Measurements from ENCODE around the gene CTNNA2.

Gene CTNNA2

DNA sequence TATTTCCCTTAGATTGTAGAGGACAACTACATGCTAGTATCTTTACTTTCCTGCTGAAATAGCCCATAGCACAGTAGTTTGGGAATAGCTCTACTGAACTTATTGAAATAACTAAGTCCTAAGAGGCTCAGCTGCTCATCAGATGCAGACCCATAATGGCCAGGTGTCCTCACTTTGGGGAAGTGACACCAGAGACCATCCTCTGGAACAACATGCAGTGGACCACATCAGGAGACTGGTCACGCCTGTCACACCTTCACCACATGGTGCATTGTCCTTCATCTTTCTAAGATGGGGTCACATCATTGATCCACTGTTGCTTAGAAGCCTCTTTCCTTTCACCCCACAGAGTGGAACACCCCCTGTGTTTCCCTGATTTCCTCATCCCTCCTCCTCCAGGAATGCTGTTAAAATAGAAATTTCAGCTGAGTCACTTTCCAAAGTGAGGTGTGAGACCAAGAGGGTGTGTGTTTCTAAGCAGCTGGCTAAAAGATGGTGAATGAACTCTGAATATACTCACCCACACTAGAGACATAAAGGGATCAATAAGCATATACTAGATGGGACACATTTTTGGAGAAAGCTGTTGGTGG, 1006.9 kb downstream of the CTNNA2 start:
- no peak for DNase-seq

GRCh38 chr2:80525152-80525551, 1012.3 kb downstream of the CTNNA2 start:
- no peak for DNase-seq

GRCh38 chr2:80527119-80527518, 1014.3 kb downstream of the CTNNA2 start:
- no peak for DNase-seq

DNA sequence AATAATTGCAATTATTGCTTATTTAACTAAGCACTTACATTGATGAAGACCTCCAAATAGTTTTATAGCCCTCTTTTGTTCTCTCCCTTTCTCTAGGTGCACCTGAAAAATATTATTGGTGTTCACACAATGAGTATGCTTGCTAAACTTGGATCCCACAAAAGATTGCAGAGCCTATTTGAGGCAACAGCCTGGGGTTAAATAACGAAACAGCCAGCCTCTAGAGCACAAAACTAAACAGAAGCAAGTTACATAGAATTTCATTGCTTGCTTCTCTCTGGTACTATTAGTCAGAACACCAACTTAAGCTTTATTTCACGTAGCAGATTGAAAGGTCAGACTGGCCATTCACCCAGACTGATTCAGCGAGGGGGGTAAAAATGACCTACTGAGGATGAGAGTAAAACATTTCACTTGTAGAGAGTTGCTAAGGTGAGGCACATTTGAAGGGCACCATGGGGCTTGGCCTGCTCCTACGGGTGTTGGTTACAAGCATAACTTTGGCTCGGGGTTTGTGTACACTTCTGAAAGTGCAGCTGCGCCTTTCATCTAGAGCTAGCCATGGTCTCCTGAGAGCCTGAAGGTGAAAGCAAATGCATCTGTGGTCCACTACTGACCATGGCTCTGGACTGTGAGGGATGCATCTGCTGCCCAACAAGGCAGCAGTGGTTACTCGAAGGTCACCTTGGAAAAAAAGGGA, 1016.8 kb downstream of the CTNNA2 start:
- DNase-seq: no peak

- DNase-seq: no peak
Observed at GRCh38 chr2:80530442-80531064, 1017.7 kb downstream of the CTNNA2 start.

- DNase-seq: no peak
Observed at GRCh38 chr2:80531319-80531718, 1018.5 kb downstream of the CTNNA2 start.

- DNase-seq: no peak
Observed at GRCh38 chr2:80545420-80546210, 1032.8 kb downstream of the CTNNA2 start.

GRCh38 chr2:80546766-80547165, 1033.9 kb downstream of the CTNNA2 start:
- no peak for DNase-seq

DNA sequence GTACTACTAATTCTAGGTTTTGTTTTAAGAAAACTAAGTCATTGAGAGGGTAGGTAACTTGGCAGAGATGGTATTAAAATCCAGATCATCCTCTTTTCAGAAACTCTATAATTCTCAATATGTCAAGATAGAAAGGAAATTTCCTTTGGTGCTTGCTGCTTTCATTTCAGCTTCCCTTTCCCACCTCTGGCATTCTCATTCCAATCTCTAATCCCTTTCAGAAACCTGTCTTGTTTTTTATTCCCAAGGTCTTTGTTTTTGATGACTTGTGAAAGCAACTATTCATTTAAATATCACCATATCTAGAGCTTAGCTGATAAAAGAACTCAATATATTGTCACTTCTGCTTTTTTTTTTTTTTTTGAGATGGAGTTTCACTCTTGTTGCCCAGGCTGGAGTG, 1034.5 kb downstream of the CTNNA2 start:
- DNase-seq: no peak

DNA sequence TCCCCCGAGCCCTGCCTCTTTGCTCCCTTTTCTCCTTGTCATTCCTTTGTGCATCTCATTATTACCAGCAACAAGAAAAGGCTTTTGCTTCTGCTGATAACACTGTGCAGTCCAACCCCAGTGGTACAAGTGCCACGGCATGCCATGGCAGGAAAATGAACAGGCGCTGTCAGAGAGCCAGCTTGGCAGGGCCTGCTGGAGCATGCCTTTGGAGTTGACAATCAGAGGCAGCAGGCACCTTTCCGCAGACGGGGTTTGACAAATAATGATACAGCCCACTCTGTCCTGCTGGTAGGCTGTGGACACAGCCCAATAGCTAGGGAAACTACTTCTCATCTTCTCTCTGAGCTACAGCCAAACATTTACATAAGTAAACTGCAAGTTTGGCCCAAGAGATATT, 1035.6 kb downstream of the CTNNA2 start:
- DNase-seq: no peak

GRCh38 chr2:80549901-80550300, 1037.0 kb downstream of the CTNNA2 start:
- DNase-seq: no peak

DNA sequence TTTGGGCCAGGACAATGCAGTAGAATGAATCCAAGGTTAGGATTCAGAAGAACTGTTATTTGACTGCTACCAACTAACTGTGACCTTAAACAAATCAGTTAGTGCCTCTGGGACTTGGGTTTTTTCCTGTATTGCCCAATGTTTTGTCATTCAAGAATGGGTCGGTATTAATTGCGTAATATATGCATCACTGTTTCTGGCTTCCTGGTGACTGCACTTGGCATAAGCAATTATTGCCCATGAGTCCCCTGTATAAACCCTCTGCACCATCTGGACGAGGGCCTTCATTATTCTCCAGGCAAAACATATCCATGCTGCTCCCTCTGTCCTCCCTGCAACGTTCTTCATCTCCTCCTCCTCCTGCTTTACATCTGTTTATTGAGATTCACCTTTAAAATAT, 1047.5 kb downstream of the CTNNA2 start:
- DNase-seq: no peak

GRCh38 chr2:80568011-80568410, 1055.2 kb downstream of the CTNNA2 start:
- DNase-seq: no peak

DNA sequence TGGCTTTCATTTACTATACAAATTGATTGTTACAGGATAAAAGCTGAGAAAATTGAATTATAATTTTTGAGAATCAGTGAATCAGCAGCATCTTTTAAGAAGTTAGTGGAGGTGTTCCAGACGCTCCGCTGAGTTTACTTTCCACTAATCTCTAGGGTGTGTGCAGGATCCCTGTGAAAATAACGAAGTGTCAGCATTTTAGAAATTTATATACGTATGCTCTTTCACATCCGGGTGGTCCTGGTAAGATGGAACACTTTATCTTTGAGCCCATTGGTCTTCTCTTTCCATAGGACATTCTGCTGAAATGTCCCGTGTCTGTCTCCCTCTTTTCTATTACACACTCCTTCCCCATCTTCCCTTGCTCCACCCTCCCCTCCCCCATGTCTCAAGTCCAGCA, 1060.3 kb downstream of the CTNNA2 start:
- DNase-seq: no peak

DNA sequence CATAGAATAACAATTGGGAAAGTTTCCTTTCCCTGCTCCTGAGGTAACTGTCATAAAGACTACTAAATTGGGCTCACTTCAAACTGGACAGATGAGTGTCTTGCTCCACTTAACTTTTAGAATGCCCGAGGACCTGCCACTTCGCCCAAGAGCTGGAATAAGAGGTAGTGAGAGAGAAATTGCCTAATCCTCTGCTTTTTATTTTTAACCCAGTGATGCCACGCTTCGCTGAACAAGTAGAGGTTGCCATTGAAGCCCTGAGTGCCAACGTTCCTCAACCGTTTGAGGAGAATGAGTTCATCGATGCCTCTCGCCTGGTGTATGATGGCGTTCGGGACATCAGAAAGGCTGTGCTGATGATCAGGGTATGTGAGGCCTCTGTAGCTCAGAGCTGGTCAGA, 1061.1 kb downstream of the CTNNA2 start:
- DNase-seq: no peak

DNA sequence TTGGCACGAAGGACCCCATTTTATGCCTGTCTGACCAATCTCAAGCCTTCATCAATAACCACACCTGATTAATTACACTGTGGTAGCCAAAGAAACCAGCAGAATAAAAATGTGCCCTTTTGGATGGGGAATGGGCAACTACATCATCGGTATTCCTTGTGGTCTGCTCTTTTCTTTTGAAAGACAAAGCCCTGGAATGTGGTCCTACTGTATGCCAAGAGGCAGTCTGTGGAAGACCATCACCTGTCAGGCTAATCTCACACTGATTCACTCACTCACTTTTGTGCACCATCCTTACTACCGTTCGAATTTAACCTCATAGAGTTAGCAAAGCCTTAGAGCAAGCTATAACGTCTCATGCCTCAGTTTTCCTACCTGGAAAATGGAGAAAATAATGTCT, 1066.9 kb downstream of the CTNNA2 start:
- DNase-seq: no peak

GRCh38 chr2:80591233-80591632, 1078.4 kb downstream of the CTNNA2 start:
- DNase-seq: no peak

DNA sequence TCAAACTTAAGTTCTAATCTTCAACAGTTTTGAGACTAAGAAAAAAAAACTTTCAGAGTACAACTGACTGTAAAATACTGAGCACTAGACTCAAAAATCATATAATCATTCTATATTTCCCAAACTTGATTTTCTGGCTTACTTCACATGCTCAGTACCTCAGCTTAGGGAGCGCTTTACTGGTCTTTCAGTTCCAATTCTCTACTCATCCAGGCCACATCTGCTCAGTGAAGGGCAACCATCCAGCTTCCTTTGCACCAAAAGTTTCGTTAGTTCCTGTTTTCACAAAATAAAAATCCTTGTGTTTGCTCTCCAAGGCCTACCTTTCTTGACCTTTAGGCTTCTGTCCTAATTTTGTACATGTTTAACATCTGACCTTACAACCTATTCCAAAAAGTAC, 1079.3 kb downstream of the CTNNA2 start:
- no peak for DNase-seq

DNA sequence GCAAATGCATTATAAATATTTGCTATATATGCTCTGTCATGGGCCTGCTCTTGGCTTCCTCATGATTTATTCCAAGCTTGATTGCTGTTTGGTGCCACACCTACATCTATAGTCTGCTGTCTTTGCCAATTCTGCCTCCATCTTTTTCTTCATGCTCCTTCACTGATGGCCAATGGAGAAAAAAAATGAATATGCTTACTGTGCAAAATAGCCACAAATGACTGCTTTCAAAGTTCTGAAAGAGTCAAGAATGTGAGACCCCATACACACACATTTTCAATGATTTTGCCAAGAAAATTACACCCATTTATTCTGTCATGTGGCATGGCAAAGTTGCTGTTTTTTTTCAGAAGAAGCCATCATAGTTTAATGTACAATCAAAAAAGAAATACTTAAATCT, 1097.3 kb downstream of the CTNNA2 start:
- no peak for DNase-seq

DNA sequence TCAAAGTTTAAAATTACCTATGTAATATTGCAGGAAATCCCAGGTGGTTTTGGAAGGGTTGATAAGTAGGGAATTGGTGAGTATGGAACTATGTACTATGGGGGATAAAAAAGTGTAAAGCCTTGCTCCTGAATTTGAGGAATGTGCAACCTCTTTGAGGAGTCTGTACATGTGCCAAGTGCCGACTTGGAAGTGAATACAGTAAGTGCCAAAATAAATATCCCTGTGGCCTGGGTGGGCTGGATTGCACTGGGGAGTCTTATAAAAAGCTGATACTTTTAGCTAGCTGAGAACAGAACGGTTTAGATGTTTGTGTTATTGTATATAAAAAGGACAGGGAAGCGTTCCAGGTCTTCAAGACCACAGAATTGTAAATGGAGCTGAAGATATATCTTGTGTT, 1108.8 kb downstream of the CTNNA2 start:
- no peak for DNase-seq

- DNase-seq: no peak
Observed at GRCh38 chr2:80624062-80624461, 1111.2 kb downstream of the CTNNA2 start.

DNA sequence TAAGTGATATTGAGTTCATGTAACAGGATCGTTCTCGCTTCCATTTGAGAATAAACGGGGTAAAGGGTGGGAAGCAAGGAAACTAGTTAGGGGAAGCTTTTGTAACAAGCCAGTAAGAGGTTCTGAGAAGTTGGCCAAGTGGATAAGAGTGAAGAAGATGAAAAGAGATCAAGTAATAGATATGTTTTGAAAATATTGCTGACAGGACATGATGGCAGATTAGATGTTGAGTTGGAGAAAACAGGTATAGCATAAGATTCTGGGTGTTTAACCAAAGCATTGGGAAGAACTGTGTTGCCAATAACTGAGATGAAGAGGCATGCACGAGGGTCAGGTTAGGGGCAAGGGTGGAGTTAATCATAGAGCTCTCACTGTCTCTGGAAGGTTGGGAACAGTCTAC, 1121.7 kb downstream of the CTNNA2 start:
- DNase-seq: no peak

DNA sequence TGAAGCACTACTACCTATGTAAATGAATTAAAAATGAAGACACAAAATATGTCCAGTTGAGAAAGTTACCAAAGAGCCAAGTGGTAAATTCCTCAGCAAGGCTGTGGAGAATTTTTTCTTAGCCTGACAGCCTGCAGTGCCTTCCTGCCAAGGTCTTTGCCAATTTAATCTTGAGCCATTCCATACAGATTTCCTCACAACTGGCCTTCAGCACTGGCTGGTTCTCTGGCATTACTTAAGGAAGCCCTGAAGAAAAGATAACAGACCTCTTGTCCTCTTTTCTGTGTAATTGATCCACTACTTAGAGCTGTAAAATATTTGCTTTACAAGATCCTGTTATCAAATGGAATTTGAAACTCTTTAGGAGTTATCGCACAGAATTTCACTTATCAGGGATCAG, 1125.9 kb downstream of the CTNNA2 start:
- DNase-seq: no peak

DNA sequence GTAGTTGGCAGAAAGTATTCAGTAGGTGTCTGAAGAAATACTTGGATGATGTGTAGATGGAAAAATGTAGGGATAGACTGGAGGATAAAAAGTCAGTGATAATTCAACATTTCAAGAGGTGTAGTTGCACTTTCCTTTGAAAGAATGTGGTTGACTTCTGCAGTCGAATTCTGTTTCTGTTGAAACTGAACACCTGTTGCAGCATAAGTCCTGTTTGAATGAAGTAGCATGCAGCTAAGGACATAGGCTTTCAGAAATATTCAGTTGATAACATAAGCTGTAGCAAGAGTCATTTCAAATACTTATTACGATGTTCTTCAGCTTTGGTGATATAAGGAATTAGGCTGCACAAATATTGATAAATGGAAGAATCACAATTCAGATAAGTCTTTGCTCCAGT, 1129.6 kb downstream of the CTNNA2 start:
- no peak for DNase-seq

Measured in NCI-H446 (cell line).